Measurements from ENCODE around the gene PVALB.

The PVALB gene

DNA sequence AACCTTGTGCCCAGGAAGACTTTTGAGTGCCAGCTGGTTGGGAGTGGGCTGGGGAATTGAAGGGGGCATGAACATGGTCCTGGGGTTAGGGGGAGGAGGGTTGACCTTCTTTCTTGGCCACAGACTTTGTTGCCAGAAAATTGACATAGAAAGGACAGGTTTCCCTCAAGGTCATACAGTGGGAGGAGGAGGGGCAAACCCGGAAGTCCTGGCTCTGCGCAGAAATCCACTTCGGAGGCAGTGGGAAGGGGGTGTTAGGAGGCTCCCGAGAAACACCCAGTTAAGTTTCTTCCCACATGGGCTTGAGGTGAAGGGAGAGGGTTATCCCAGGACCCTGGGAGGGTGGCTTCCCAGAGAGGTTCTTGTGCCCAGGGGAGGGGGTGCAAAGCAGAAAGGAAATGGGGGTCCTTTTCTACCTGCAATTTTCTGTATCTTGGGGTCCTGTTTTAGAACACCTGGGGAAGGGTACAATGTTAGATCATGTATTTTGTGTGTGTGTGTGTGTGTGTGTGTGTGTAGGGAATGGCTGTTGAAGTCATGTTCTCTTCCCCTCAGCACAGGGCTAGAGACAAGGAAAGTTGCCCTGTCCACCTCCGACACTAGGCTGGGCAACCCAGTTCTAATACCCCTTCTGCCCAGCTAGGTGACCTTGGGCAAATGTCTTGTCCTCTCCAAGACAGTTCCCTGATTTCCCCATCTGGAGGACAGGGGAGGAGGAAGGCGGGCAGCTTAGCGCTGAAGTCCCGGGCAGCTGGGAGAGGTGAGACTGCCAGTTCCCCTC is 1.1 kb downstream of the PVALB start:
- no peak overlapping the region for H3K4me3 ChIP-seq (replicated peaks; ENCODE audit: low read depth, low read length)
- no peak for DNase-seq (ENCODE audit: low read depth)
- TF ChIP-seq, protein P1, sequence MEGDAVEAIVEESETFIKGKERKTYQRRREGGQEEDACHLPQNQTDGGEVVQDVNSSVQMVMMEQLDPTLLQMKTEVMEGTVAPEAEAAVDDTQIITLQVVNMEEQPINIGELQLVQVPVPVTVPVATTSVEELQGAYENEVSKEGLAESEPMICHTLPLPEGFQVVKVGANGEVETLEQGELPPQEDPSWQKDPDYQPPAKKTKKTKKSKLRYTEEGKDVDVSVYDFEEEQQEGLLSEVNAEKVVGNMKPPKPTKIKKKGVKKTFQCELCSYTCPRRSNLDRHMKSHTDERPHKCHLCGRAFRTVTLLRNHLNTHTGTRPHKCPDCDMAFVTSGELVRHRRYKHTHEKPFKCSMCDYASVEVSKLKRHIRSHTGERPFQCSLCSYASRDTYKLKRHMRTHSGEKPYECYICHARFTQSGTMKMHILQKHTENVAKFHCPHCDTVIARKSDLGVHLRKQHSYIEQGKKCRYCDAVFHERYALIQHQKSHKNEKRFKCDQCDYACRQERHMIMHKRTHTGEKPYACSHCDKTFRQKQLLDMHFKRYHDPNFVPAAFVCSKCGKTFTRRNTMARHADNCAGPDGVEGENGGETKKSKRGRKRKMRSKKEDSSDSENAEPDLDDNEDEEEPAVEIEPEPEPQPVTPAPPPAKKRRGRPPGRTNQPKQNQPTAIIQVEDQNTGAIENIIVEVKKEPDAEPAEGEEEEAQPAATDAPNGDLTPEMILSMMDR (IDR thresholded peaks at IDR 0.05; ENCODE audit: low read length, missing control alignments): no peak

DNA sequence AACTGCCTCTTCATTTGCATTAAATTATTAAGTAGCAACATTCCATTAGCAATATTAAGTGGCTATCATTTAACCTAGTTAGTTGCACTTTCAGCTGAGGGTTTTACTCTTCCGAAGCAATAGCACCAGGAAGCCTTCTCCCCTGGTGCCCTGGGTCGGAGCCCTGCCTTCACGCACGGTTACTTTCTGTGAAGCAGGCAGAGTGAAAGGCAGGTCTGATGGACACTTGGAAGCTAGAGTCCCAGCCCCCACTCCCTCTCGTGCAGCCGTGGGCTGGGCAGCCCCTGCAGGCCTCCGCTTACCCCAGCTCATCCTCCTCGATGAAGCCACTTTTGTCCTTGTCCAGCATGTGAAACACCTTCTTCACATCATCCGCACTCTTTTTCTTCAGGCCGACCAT is 2.0 kb downstream of the PVALB start:
- TF ChIP-seq, protein P1 (IDR thresholded peaks at IDR 0.05; ENCODE audit: low read length, missing control alignments): no peak
- H3K4me3 ChIP-seq (replicated peaks; ENCODE audit: low read depth, low read length): no peak overlapping the region
- DNase-seq (ENCODE audit: low read depth): no peak

DNA sequence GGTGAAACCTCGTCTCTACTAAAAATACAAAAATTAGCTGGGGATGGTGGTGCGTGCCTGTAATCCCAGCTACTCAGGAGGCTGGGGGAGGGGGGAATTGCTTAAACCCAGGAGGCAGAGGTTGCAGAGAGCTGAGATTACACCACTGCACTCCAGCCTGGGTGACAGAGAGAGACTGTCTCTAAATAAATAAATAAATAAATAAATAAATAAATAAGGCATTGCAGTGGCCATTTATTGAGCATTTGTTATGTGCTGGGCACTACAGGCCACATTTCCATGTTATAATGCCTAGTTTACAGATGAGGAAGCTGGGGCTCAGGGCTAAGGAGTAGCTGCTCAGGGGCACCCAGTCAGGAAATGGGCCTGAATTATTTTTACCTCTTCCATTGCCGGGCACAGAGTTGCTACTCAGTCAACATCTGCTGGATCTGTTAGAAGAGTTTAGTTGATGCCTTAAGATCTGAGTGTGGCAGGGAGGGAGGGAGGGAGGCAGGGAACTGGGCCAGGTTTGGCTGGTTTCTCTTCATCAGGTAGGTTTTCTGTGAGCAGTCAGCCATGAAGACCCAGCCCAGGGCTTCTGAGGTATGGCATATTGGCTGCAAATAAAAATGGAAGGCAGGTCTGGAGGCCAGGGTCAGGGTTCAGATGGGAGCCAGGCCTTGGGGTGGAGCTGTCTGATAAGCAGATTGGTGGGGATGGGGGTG is 5.6 kb downstream of the PVALB start:
- TF ChIP-seq, protein P1 (IDR thresholded peaks at IDR 0.05; ENCODE audit: low read length, missing control alignments): no peak
- DNase-seq (ENCODE audit: low read depth): no peak
- no peak overlapping the region for H3K4me3 ChIP-seq (replicated peaks; ENCODE audit: low read depth, low read length)

DNA sequence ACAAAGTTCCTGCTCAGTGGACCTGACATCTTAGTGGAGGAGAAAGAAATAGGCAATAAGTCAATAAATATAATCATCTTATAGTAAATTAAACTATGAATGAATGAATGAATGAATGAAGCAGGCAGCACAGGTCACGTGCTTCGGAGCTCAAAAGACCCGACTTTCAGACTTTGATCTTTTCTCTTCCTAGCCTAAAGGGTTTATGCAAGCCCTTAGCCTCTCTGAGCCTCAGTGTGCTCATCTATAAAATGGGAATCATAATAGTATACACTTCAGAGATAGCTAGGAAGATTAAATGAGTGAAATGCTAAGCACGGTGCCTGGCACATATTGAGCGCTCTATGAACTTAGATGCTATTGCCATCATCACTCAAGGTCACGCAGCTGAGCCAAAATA is 7.5 kb downstream of the PVALB start:
- H3K4me3 ChIP-seq (replicated peaks; ENCODE audit: low read depth, low read length): no peak overlapping the region
- no peak for DNase-seq (ENCODE audit: low read depth)
- TF ChIP-seq, protein P1 (IDR thresholded peaks at IDR 0.05; ENCODE audit: low read length, missing control alignments): no peak

DNA sequence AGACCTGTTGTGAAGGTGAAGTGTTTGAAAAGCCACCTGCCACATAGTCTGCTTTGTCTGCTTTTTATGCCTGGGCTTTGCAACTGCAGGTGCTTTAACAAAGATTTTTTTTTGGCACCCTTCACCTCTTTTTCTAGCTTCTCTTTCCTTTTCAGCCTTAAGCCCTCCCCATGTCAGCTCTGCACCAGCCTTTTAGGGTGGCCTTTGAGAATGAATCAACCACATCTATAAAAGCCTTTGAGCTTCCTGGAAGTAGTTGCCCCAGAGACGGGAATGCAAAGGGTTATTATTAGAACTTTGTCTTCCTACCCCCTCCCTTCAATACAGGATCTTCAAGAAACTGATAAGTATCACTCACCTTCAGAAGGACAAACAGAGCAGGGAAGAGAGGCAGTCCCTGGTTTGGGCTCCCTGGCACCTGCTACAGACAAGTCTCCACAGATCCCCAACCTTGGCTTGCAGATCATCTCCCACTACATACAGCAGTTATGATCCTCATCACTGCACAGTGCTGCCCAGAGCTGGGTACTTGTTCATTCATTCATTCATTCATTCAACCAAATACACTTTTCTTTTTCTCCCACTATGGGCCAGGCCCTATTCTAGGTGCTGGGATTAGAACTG is 8.0 kb downstream of the PVALB start:
- TF ChIP-seq, protein P1 (IDR thresholded peaks at IDR 0.05; ENCODE audit: low read length, missing control alignments): no peak
- DNase-seq (ENCODE audit: low read depth): no peak
- H3K4me3 ChIP-seq (replicated peaks; ENCODE audit: low read depth, low read length): no peak overlapping the region

DNA sequence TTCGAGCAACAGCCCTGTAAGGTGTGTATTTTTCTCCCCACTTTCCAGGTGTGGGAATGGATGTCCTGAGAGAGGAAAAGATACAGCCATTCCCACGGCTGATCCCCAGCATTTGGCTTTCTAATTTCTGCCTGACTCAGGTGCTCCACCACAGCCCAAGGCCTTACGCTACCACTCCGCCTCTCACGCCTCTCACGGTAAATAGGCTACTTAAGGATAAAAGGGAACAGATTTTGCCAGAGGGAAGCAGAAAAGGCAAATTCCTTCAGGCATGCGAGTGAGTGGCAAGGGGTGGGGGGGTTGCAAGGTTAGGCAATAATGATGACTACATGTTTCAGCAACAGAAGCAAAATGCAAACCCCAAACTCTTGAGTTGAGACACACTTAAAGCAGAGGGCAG is 9.2 kb downstream of the PVALB start:
- H3K4me3 ChIP-seq (replicated peaks; ENCODE audit: low read depth, low read length): no peak overlapping the region

More for the DNA sequence above, 9.2 kb downstream of the PVALB start:
- DNase-seq (ENCODE audit: low read depth): no peak
- TF ChIP-seq, protein P1 (IDR thresholded peaks at IDR 0.05; ENCODE audit: low read length, missing control alignments): no peak
